ENCODE measurements around the gene MACROD1.
"Not testable (repeated sequence)": the region's sequence is repeated elsewhere in the genome, so short reads cannot be mapped to it uniquely, and the experiment has no call there.

MACROD1 gene

GRCh38 chr11:64185693-64186491 is 20.0 kb upstream of the MACROD1 start, which contains the start of gene STIP1:
STIP1 (plus strand) TSS chr11:64186171; CDS start chr11:64186262, 91 bp downstream.
- peak; percentile 100 for DNase-seq (ENCODE audit: low read depth)

- DNase-seq (ENCODE audit: low read depth): no peak
These were observed 19.3 kb upstream of the MACROD1 start for GRCh38 chr11:64185175-64185692.

- no peak for DNase-seq (ENCODE audit: low read depth)
These were observed 18.0 kb upstream of the MACROD1 start for GRCh38 chr11:64183890-64184289.

GRCh38 chr11:64181506-64182411 is 15.8 kb upstream of the MACROD1 start:
- peak; percentile 84 for DNase-seq (ENCODE audit: low read depth)

GRCh38 chr11:64180891-64181290 is 15.0 kb upstream of the MACROD1 start:
- DNase-seq (ENCODE audit: low read depth): no peak

- no peak for DNase-seq (ENCODE audit: low read depth)
These were observed 13.2 kb upstream of the MACROD1 start for GRCh38 chr11:64178951-64179639.

DNA sequence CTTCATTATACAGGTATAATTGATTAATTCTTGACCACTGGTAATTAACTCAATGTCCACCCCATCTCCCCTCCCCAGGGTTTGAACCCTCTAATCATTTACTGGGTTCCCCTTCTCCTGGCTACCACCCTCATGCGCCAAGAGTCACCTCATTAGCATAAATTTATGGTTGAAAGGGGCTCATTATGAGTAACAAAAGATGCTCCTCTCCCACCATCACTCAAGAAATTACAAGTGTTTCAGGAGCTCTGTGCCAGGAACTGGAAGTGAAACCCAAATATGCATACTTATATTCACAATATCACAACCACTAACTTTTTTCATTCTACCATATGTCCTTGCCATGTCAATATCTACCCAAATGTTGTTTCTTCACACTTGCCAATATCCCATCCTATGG is 12.3 kb upstream of the MACROD1 start:
- DNase-seq (ENCODE audit: low read depth): no peak

DNA sequence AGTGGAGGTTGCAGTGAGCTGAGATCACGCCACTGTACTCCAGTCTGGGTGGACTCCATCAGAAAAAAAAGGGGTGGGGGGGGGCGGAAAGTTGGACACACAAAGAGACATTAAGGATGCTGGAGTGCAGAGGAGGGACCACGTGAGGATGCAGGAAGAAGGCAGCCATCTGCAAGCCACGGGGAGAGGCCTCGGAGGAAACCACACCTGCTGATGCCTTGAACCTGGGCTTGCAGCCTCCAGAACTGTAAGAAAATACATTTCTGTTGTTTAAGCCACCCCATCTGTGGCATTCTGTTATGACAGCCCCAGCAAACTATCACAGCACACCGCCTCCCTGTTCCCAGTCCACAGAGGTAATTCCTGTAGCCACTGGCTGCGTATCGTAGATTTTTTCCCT is 10.8 kb upstream of the MACROD1 start:
- DNase-seq (ENCODE audit: low read depth): no peak

- no peak for DNase-seq (ENCODE audit: low read depth)
These were observed 7.9 kb upstream of the MACROD1 start for GRCh38 chr11:64173616-64174355.

DNA sequence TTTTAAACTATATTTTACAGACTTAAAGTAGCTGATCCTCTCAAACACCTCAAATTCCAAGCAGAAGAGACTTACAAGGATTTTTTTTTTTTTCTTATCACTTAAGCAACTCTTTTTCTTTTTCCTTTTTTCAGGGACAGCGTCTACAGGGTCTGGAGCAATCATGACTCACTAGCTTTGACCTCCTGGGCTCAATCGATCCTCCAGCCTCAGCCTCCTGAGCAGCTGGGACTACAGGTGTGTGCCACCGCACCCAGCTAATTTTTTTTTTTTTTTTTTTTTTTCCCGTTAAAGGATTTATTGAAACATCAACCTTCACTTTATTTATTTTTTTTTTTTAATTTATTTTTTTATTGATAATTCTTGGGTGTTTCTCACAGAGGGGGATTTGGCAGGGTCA is 4.5 kb upstream of the MACROD1 start:
- no peak for DNase-seq (ENCODE audit: low read depth)

DNA sequence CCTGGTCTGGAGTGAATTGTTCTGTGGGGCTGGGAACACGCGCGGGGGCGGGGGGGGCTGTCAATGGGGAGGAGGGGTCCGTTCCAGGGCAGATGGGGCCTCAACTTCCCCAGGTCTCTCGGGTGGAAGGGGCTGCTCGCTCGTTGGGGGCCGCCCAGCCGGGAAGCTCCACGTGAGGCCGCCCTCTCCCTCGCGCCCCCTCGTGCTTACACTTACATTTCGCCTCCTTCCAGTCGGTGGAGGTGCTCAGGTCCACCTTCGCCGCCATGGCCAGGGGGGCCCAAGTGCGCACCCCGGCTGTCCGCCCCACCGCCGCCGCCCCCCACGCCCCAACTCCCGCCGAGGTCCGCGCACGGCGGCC is 452 bp downstream of the MACROD1 start:
- DNase-seq (ENCODE audit: low read depth): no peak

DNA sequence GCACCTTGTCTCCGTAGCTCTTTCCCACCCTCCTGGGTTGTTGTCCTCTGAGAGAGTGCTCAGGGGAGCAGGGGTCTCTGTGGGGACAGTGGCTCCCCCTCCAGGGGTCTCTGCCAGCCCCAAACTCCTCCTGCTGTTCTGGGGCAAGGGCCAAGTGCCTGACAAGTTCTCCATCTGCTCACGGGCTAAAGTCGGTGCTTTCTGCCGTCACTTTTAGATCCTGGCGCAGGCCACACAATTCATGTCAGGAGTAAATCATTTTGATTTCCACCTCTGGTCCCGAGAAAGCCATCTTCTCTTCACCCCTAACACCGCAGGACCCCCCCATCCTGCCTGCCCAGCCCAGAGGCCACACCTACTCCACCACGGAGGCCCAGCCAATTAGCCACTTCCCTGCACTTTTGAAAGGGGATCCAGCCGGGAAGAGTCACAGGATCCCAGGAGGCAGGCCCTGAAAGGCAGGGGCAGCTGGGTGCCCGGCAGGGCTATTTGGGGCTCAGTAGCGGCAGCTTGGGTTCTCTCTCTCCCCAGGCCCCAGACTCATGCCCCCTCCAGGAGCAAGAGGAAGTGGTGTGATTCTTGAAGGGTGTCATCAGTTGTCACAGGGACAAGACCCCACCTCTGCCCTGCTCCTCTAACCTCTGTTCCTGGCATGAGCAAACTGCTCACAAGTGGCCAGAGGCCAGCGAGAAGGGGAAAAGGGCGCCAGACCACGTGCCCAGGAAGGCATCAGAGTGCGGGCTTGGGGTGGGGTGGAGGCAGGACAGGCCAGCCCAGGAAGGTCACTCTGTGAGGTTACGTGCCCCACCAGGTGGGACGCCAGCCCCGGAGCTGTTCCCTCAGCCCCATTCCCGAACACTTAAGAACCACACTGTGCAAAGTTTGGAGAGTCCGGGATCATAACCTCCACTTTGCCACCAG is 1.3 kb downstream of the MACROD1 start:
- no peak for DNase-seq (ENCODE audit: low read depth)

- no peak for DNase-seq (ENCODE audit: low read depth)
These were observed 2.0 kb downstream of the MACROD1 start for GRCh38 chr11:64163951-64164350.

GRCh38 chr11:64162769-64163168 is 3.1 kb downstream of the MACROD1 start:
- not testable (repeated sequence) for DNase-seq (ENCODE audit: low read depth)

DNA sequence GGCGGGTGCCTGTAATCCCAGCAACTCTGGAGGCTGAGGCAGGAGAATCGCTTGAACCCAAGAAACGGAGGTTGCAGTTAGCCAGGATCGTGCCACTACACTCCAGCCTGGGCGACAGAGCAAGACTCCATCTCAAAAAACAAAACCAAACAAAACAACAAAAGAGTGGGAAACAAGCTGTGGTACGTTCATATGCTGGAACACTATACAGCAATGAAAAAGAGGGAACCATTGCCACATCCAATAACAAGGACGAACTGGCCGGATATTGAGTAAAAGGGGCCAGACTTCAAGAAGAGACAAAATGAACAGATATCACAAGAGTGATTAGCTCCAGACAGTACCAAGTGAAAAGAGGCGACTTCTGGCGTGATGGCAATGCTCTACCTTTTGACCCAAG is 4.9 kb downstream of the MACROD1 start:
- DNase-seq (ENCODE audit: low read depth): no peak

GRCh38 chr11:64157631-64158394 is 8.1 kb downstream of the MACROD1 start:
- no peak for DNase-seq (ENCODE audit: low read depth)

DNA sequence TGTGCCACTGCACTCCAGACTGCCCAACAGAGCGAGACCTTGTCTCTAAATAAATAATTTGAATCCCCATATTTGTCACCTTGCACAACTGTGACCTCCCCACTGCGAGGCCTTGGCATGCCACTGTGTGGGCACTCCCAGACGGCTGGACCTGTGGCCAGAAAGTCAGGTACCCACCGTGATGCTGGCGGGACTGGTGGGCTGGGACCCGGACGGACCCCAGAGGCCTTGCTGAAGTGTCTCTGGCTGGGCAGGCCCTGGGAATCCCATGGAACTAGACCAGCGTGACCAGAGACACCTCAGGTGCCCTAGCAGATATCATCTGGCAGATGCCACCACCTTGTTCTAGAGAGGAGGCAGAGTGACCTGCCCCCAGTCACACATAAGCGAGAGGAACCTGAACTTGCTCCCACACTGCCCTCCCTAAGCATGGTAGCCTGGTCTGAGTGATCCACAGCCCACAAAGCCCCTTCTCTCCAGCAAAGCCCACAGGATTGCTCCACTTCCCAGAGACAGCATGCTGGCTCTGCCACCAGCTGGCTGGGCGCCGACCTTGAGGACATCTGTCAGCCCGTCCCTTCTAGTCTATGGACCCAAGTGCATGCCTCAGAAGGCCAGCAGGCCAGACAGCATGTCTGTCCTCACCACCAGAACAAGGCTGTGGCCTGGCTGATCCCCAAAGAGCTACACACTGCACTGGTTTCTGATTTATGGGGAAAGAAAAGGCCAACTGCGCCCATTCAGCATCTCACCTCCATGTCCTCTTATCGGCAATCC is 9.5 kb downstream of the MACROD1 start:
- DNase-seq (ENCODE audit: low read depth): no peak

DNA sequence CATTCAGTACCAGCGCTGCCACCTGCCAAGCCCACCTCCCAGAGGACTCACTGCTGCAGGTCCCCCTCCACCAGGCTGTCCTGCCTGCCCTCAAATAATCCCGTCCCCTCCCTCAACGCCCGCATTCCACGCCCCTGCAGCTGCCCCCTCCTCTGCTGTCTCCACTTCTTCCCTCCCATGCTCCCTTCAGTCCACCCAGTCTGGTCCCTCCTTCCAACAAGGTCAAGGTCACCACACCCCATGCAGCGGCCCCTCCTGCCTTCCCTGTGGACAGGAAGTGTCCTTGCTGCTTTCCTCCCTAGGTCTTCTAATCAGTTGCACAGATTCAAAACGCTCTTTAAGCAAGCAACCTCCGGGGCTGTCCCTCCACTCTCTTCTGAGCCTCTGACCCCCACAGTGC is 12.1 kb downstream of the MACROD1 start:
- no peak for DNase-seq (ENCODE audit: low read depth)
